Muscle layer of colon (tissue), 2 donors: ENCODE measurements around the gene MICAL1.

Experiments
- H3K27ac ChIP-seq: one replicate; pipeline ENCODE4 v1.7.0; 2013; ENCODE audit warnings: low read depth, mild to moderate bottlenecking, low read length, moderate library complexity
- H3K27me3 ChIP-seq, 2 donors: one replicate each; pipeline ENCODE4 v1.7.0; 2013; ENCODE audit warnings: low read length in 2 of 2, mild to moderate bottlenecking in 2 of 2; ENCODE audit not compliant: insufficient read depth in 2 of 2, control insufficient read depth in 1 of 2
- H3K36me3 ChIP-seq: one replicate; pipeline ENCODE4 v1.7.0; 2013; ENCODE audit warnings: mild to moderate bottlenecking, low read length; ENCODE audit not compliant: insufficient read depth
- H3K4me1 ChIP-seq: one replicate; pipeline ENCODE4 v1.7.0; 2013; ENCODE audit warnings: mild to moderate bottlenecking, low read length; ENCODE audit not compliant: insufficient read depth
- H3K4me3 ChIP-seq, 2 donors: one replicate each; pipeline ENCODE4 v1.7.0; 2013; ENCODE audit warnings: low read length in 2 of 2, low read depth in 1 of 2, mild to moderate bottlenecking in 1 of 2, moderate library complexity in 1 of 2
- H3K9ac ChIP-seq: one replicate; pipeline ENCODE4 v1.7.0; 2013; ENCODE audit warnings: low read length
- H3K9me3 ChIP-seq: one replicate; pipeline ENCODE4 v1.7.0; 2013; ENCODE audit warnings: mild to moderate bottlenecking, low read length
- donor health status: abdominal sarcoma.
- donor health status: Adenocarcinoma of cecum.

The MICAL1 gene, protein sequence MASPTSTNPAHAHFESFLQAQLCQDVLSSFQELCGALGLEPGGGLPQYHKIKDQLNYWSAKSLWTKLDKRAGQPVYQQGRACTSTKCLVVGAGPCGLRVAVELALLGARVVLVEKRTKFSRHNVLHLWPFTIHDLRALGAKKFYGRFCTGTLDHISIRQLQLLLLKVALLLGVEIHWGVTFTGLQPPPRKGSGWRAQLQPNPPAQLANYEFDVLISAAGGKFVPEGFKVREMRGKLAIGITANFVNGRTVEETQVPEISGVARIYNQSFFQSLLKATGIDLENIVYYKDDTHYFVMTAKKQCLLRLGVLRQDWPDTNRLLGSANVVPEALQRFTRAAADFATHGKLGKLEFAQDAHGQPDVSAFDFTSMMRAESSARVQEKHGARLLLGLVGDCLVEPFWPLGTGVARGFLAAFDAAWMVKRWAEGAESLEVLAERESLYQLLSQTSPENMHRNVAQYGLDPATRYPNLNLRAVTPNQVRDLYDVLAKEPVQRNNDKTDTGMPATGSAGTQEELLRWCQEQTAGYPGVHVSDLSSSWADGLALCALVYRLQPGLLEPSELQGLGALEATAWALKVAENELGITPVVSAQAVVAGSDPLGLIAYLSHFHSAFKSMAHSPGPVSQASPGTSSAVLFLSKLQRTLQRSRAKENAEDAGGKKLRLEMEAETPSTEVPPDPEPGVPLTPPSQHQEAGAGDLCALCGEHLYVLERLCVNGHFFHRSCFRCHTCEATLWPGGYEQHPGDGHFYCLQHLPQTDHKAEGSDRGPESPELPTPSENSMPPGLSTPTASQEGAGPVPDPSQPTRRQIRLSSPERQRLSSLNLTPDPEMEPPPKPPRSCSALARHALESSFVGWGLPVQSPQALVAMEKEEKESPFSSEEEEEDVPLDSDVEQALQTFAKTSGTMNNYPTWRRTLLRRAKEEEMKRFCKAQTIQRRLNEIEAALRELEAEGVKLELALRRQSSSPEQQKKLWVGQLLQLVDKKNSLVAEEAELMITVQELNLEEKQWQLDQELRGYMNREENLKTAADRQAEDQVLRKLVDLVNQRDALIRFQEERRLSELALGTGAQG

DNA sequence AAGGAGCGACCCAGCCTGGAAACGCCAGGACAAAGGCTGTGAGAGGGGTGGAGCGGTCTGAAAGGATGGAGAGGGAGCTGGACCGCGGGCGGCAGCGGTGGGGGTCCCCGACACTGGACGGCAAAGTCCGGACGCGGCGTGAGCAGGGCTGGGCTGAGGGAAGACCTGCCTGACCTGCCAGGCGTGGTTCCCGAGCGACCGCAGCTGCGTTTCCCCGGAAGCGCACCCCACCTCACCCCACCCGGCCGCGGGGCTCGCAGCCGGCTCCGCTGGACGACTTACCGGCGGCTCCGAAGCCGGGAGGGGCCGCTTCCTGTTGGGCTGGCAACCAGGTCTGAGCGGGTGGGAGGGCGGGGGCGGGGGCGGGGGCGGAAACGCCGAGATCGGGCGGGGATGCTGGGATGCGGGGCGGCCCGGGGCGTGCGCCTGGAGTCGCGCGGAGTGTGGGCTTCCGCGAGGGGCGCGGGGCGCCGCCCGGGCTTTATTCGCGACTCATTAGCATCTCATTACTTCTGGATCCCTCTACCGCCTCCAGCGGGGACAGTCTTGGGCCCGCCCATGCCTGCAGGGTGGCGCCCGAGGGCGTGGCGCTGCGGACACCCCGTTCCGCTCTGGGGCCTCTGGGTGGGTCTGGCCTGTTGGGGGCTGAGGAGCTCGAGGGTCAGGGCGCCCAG lies at the start of gene MICAL1:
Gene MICAL1 (minus strand): TSS at position 336 of the 674 bp plus-strand sequence. CDS start 1,576 bp downstream, outside the sequence.
- no peak within 1 kb of the TSS for H3K9ac ChIP-seq
- H3K36me3 ChIP-seq, result no peaks in the 10 kb centered on the region
- no peaks in the 10 kb centered on the region for H3K9me3 ChIP-seq
- no peak within 1 kb of the TSS for H3K27ac ChIP-seq
- H3K27me3 ChIP-seq, result no peaks in the 10 kb centered on the region
- peak within 1 kb of the TSS; percentile 50 to 65 for H3K4me3 ChIP-seq
- peaks cover 18% of the 10 kb centered on the region for H3K4me1 ChIP-seq

DNA sequence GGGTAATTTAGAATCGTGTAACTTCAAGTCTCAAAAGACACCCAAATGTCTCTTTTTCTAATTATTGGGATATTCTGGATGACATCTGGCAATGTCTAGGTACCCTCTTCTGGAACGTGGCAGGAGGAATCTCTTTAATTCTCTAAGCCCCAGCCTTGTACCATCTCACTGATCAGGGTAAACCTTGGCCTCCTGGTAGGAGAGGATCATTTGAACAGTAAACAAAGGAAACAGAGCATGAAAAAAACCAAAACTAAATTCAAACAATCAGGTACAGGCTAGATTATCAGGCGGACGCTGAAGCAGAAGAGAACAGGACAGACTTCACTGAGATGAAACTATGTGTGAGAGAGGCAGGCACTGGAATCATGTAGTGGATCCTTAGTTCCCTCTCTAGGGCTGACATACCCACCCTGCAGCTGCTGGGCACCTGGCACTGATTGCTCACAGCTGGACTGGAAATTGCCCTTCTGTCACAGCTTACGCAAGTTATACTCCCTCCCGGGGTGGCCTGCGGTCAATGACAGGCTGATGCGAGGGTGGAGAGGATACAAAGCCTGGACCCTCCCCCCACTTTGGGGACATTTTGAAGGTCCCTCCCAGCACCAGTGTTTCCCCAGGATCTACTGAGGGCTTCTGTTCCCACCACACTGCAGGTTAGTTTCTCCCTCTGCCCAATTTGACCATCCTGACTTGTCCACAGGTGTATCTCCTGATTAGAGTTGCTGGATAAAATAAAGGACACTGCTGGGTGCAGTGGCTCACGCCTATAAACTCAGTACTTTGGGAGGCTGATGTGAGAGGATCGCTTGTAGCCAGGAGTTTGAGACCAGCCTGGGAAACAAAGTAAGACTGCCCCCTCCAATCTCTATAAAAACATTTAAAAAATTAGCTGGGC lies 48.0 kb upstream of the MICAL1 start:
- H3K4me1 ChIP-seq, result no peaks in the 10 kb centered on the region
- H3K9me3 ChIP-seq, result no peaks in the 10 kb centered on the region
- no peak overlapping the region for H3K27ac ChIP-seq
- H3K9ac ChIP-seq, result no peak overlapping the region
- no peaks in the 10 kb centered on the region for H3K36me3 ChIP-seq
- no peaks in the 10 kb centered on the region for H3K27me3 ChIP-seq
- no peak overlapping the region for H3K4me3 ChIP-seq

DNA sequence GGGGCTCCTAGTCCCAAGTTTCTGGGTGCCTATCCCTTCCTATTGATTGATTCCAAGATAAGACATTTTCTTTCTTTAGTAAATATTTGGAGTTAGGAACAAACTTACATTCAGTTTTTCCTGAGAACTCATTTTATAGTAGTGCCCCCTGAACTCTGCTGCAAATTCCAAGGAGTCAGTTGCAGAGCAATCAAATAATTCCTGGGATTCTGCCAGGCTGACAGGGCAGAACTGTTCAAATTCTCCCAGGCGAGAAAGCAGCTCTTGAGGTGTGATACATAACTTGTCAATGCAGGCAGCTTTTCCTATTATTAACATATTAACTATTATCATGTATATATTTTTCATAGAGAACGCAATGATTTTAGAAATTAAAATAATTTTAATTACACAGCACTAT lies 43.4 kb upstream of the MICAL1 start:
- H3K27me3 ChIP-seq, result no peaks in the 10 kb centered on the region

DNA sequence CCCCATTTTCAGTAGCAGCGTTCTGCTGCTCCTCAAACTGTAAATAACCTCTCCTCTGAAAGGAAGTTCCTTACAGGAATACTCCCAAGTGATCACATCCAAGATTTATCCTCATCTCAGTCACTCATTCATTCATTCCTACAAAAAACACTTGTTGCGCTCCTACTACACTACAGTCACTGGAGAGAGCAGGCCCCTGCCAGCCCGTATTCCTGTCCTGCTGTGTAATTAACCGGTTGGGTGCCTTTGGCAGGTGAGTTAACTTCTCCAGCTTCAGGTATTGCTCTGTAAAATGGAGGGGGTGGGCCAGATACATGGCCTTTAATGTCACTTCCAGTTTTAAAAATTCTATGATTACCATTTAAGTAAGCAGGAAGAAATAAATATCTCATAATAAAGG lies 42.5 kb upstream of the MICAL1 start:
- no peaks in the 10 kb centered on the region for H3K36me3 ChIP-seq
- H3K9ac ChIP-seq, result no peak overlapping the region
- H3K4me3 ChIP-seq, result no peak overlapping the region
- H3K27ac ChIP-seq, result no peak overlapping the region
- no peaks in the 10 kb centered on the region for H3K9me3 ChIP-seq
- no peaks in the 10 kb centered on the region for H3K4me1 ChIP-seq
- no peaks in the 10 kb centered on the region for H3K27me3 ChIP-seq

More for the DNA sequence above, 43.4 kb upstream of the MICAL1 start:
- Histone ChIP-seq H3K4me1 (no peaks in the 10 kb centered on the region), H3K9ac (no peak overlapping the region), H3K27ac (no peak overlapping the region), H3K36me3 (no peaks in the 10 kb centered on the region), H3K4me3 (no peak overlapping the region), H3K9me3 (no peaks in the 10 kb centered on the region)

DNA sequence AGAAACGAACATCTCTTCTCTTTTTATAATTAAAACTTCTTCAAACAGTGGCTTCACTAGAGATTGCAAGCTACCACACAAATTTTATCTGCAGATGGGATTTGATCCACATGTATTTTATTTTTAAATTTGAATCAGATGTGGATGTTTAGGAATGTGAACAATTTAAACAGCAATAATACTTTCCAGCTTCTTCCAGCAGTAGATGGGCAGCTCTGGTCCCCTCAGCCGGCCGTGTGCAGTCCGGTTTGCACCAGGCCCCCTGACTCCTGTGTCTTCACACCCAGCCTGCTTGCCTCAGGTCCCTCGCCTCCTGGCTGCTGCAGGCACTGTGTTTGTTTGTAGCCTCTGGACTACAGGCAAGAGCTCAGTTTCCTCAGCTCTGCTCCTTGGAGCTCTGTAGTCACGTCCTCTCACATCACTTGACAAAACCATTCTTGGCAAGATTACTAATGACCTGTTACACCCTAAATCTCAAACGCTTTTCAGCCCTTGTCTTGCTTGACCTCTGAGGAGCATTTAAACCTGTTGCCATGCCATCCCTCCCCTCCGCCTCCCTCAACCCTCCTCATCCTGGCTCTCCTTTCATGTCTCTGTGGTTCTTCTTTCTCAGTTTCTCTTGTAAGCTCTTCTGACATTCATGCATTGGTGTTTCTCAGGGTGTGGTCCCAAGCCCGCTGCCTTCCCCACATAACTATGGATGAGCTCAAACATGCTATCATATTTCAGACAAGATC lies 40.6 kb upstream of the MICAL1 start:
- H3K27me3 ChIP-seq, result no peaks in the 10 kb centered on the region
- H3K4me1 ChIP-seq, result no peaks in the 10 kb centered on the region
- no peaks in the 10 kb centered on the region for H3K36me3 ChIP-seq
- no peaks in the 10 kb centered on the region for H3K9me3 ChIP-seq
- H3K27ac ChIP-seq, result no peak overlapping the region
- H3K4me3 ChIP-seq, result no peak overlapping the region
- H3K9ac ChIP-seq, result no peak overlapping the region

DNA sequence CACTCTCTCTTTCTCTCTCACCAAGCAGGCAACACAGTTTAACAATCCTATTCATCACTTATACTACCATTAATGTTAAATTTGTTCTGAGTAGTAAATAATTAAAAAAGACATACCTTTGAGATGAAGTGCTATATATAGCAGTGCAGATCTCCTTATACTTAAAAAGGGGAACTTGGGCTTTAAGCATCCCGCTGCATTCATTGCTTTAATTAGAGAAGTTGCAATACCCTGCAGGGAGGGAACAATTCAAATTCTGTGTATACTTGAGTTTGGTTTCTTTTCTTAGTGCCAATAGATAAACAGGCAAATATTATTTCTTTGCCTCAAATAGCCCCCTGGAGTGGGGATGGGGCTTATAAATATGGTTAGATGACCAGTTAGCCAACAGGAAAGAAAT lies 38.3 kb upstream of the MICAL1 start:
- Histone ChIP-seq H3K9me3 (no peaks in the 10 kb centered on the region), H3K27me3 (no peaks in the 10 kb centered on the region), H3K36me3 (no peaks in the 10 kb centered on the region), H3K9ac (no peak overlapping the region), H3K27ac (no peak overlapping the region), H3K4me3 (no peak overlapping the region), H3K4me1 (no peaks in the 10 kb centered on the region)

DNA sequence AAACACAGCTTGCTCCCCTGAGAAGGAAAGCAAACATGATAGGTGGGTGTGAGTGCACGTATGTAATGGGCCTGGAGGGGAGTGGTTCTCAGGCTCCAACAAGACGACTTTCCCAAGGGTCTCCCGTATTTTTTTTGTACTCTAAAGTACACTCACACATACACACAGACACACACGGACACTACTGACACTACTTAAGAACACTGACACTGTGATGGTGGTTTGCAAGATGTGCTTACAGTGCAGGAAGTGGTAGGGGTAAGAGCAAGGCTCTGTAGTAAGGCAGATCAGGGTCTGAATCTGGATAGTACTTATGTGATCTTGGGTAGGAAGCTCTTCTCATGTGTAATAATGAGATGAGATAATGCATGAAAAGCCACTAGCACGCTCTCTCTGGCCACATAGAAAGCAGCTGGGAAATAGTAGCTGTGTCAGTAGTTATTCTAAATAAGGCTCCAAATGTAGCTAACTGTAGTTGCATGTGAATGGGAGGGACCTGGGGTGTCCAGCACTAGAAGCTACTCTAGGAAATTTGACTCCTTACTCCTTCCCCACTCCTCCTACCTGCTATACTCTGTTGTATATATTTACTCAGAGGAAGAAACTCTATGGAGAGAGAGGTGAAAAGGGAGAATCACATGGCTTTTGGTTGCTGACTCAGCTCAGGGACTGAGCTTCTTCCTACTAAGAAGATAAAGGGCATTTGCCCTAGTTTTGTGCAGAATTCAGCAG lies 35.8 kb upstream of the MICAL1 start:
- Histone ChIP-seq H3K9me3 (no peaks in the 10 kb centered on the region), H3K27ac (no peak overlapping the region), H3K9ac (no peak overlapping the region)

DNA sequence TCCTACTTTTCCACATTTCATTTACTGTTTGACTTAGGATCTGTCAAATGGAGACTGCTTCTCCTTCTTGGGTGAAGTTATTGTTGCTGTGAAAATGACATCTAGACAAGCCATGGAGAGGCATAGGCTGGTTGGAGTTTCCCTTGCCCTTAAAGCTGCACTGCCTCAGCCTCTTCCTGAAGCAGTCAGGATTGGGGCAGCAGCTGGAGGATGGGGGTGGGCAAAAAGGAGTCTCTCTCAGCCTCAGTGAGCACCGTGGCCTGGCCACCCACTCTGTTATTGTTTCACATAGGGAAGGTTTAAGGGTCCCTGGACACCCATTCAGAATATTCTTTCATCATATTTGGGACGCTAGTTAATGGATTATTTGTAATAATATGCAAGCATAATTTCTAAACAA lies 35.1 kb upstream of the MICAL1 start:
- Histone ChIP-seq H3K9ac (no peak overlapping the region), H3K4me1 (no peaks in the 10 kb centered on the region), H3K4me3 (no peak overlapping the region), H3K9me3 (no peaks in the 10 kb centered on the region), H3K36me3 (no peaks in the 10 kb centered on the region), H3K27me3 (no peaks in the 10 kb centered on the region), H3K27ac (no peak overlapping the region)

More for the DNA sequence above, 35.8 kb upstream of the MICAL1 start:
- Histone ChIP-seq H3K27me3 (no peaks in the 10 kb centered on the region), H3K36me3 (no peaks in the 10 kb centered on the region), H3K4me1 (no peaks in the 10 kb centered on the region), H3K4me3 (no peak overlapping the region)

DNA sequence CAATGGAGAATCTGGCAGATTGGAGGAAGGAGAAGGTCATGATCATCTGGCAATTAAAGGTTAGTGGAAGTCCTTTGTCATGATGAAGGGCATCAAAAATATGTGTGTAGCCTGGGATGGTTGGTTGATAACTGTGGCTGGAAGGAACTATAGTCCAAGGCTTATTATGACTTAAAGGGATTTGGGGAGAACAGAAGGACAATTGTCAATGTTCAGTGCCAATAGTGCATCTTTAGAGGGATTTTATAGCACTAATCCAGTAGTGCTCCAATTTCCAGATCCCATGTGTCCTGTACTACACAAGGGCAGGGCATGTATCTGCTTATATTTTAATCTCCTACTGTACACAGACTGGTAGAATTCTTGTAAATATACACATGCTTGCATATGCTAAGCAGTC lies 32.4 kb upstream of the MICAL1 start:
- no peak overlapping the region for H3K4me3 ChIP-seq
- no peaks in the 10 kb centered on the region for H3K36me3 ChIP-seq
- no peak overlapping the region for H3K9ac ChIP-seq
- no peaks in the 10 kb centered on the region for H3K27me3 ChIP-seq
- no peak overlapping the region for H3K27ac ChIP-seq
- H3K4me1 ChIP-seq, result no peaks in the 10 kb centered on the region
- no peaks in the 10 kb centered on the region for H3K9me3 ChIP-seq
